HuH-7.5 (cell line): Measurements from ENCODE around the gene COX4I1.

Experiments used
- DNase-seq: peaks from one replicate; pipeline ENCODE4 v3.0.0; 2011; ENCODE audit warnings: low spot score

Gene COX4I1

GRCh38 chr16:85799497-85800320, at the start of gene COX4I1, which contains the start of gene EMC8:
Gene COX4I1, plus strand, starts transcription at chr16:85799695. Its CDS starts 1,511 bp downstream, at chr16:85801206.
Gene EMC8, minus strand, starts transcription at chr16:85799544. Its CDS starts 249 bp downstream, at chr16:85799295.
- DNase-seq = peak; percentile 91

GRCh38 chr16:85749771-85750145, 49.7 kb upstream of the COX4I1 start:
- no peak for DNase-seq

GRCh38 chr16:85750146-85750826, 49.2 kb upstream of the COX4I1 start:
- peak; percentile 58 for DNase-seq

- peak; percentile 83 for DNase-seq
Measured at GRCh38 chr16:85750827-85751697, 48.4 kb upstream of the COX4I1 start, which contains the start of gene C16orf74. Gene C16orf74, minus strand, starts transcription at chr16:85751096. Its CDS starts 15,879 bp downstream, at chr16:85735217.

- DNase-seq = no peak
Measured at GRCh38 chr16:85751698-85752501, 47.6 kb upstream of the COX4I1 start.

GRCh38 chr16:85752511-85753420, 46.7 kb upstream of the COX4I1 start:
- peak; percentile 82 for DNase-seq

GRCh38 chr16:85753559-85753958, 45.9 kb upstream of the COX4I1 start:
- no peak for DNase-seq

GRCh38 chr16:85753976-85754375, 45.5 kb upstream of the COX4I1 start:
- no peak for DNase-seq

- DNase-seq = no peak
Measured at GRCh38 chr16:85754413-85754812, 45.1 kb upstream of the COX4I1 start.

- DNase-seq = no peak
Measured at GRCh38 chr16:85755929-85756768, 43.3 kb upstream of the COX4I1 start.

GRCh38 chr16:85757341-85757822, 42.1 kb upstream of the COX4I1 start:
- DNase-seq = no peak

GRCh38 chr16:85759136-85759535, 40.4 kb upstream of the COX4I1 start:
- no peak for DNase-seq

GRCh38 chr16:85759631-85760419, 39.7 kb upstream of the COX4I1 start:
- peak; percentile 69 for DNase-seq

- no peak for DNase-seq
Measured at GRCh38 chr16:85761861-85762260, 37.6 kb upstream of the COX4I1 start.

- DNase-seq = no peak
Measured at GRCh38 chr16:85762970-85763369, 36.5 kb upstream of the COX4I1 start.

GRCh38 chr16:85763616-85764015, 35.9 kb upstream of the COX4I1 start:
- no peak for DNase-seq

GRCh38 chr16:85765211-85765610, 34.3 kb upstream of the COX4I1 start:
- no peak for DNase-seq

- DNase-seq = no peak
Measured at GRCh38 chr16:85765767-85766166, 33.7 kb upstream of the COX4I1 start.
